RWPE1 (cell line): ENCODE data around the gene TMEM14A.
"Not testable (repeated sequence)": the region's sequence is repeated elsewhere in the genome, so short reads cannot be mapped to it uniquely, and the experiment has no call there.

ENCODE experiments used
- CTCF ChIA-PET: fragments of 350-600 bp; sonication (Branson Sonifier 250); formaldehyde crosslinking; extraction: SDS; loops from one replicate; lab custom pipeline; 2021; lab: Yijun Ruan, JAX
- POLR2A ChIA-PET: fragments of 400-600 bp; formaldehyde crosslinking; extraction: SDS; loops from one replicate; lab custom pipeline; 2020; ENCODE audit warnings: antibody characterized with exemption; ENCODE audit not compliant: low non-redundant PET; lab: Yijun Ruan, JAX
- DNase-seq: peaks from one replicate; pipeline ENCODE4 v3.0.0; 2012; ENCODE audit warnings: low spot score
- H3K27ac ChIP-seq: fragments of 450-650 bp; 2 replicates; pipeline ENCODE4 v1.5.1; 2017
- CTCF ChIP-seq: fragments of 450-650 bp; conservative IDR thresholded peaks from 2 replicates; pipeline ENCODE4 v1.5.1; 2017; ENCODE audit warnings: low read depth, mild to moderate bottlenecking

The TMEM14A gene

GRCh38 chr6:52675372-52675771 is 4.5 kb downstream of the TMEM14A start:
- no peak for TF ChIP-seq CTCF
- POLR2A ChIA-PET, result no interaction called here
- no peak overlapping the region for H3K27ac ChIP-seq
- DNase-seq, result no peak
- CTCF ChIA-PET, result interaction anchor here (0.7 kb wide), 2 partner anchors 14 to 342 kb away, joined by 3 read pairs; no protein-coding TSS in a partner anchor

- POLR2A ChIA-PET, DNase-seq, CTCF ChIA-PET, H3K27ac ChIP-seq: not testable (repeated sequence)
Measured at GRCh38 chr6:52676631-52677030, 5.7 kb downstream of the TMEM14A start.

- CTCF ChIA-PET, result no interaction called here
Measured at GRCh38 chr6:52681416-52681815, 10.5 kb downstream of the TMEM14A start.

GRCh38 chr6:52686878-52687699 is 16.2 kb downstream of the TMEM14A start:
- no peak for TF ChIP-seq CTCF
- ChIA-PET CTCF (no interaction called here), POLR2A (no interaction called here)
- no peak for DNase-seq
- no peak overlapping the region for H3K27ac ChIP-seq

More at GRCh38 chr6:52681416-52681815, 10.5 kb downstream of the TMEM14A start:
- POLR2A ChIA-PET, result no interaction called here
- H3K27ac ChIP-seq, result no peak overlapping the region
- no peak for TF ChIP-seq CTCF
- DNase-seq, result no peak

- ChIA-PET POLR2A (no interaction called here), CTCF (interaction anchor here (0.6 kb wide), 1 partner anchor 15 kb away, joined by 3 read pairs; no protein-coding TSS in a partner anchor)
- DNase-seq, result no peak
- no peak overlapping the region for H3K27ac ChIP-seq
- no peak for TF ChIP-seq CTCF
Measured at GRCh38 chr6:52689857-52690256, 18.9 kb downstream of the TMEM14A start.

GRCh38 chr6:52691718-52692117 is 20.8 kb downstream of the TMEM14A start:
- H3K27ac ChIP-seq, result no peak overlapping the region
- ChIA-PET POLR2A (no interaction called here), CTCF (interaction anchor here (0.6 kb wide), 2 partner anchors 284 to 1012 kb away, joined by 4 to 5 read pairs; no protein-coding TSS in a partner anchor)
- TF ChIP-seq CTCF, result no peak
- DNase-seq, result no peak

- no peak overlapping the region for H3K27ac ChIP-seq
- no peak for DNase-seq
- POLR2A ChIA-PET, result no interaction called here
- TF ChIP-seq CTCF, result no peak
- CTCF ChIA-PET, result interaction anchor here (0.6 kb wide), 1 partner anchor 397 kb away, joined by 4 read pairs; no protein-coding TSS in a partner anchor
Measured at GRCh38 chr6:52693773-52694172, 22.9 kb downstream of the TMEM14A start.
